ENCODE data around the gene COL4A4. TPM values are rescaled to one million over a fixed set of nuclear protein-coding genes. Genes with fewer than 3 reads are reported as not detected.

COL4A4 gene
- total and polyA plus RNA-seq, 2 donors, result 1.6 to 1.7 TPM

DNA sequence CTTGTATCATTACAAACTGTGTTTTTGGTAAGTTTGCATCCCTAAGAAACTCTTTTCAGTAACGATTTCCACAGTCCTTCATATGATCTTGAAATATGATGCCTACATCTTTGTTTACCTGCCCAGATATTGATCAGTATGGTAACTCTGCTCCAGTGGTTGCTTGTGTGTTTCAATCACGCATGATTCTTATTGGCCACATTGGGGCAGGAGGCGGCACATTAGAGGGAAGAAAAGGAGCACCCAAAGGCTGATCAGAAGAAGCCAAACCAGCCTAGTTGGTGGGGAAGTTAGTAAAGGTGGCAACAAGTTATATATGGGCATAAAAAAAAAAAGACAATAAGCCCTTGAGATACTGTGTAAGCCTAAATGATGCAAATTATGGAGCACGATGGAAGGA, 169.2 kb downstream of the COL4A4 start:
- H3K27ac ChIP-seq (ENCODE audit: low read depth in 1 of 2, low read length in 1 of 2), result no peak overlapping the region
- 94% methylated on average over 4 of the region's 4 CpGs for WGBS
- H3K4me1 ChIP-seq (ENCODE audit: control insufficient read depth in 2 of 2, insufficient read depth in 2 of 2, low read length in 2 of 2), result no peaks in the 10 kb centered on the region
- H3K36me3 ChIP-seq (ENCODE audit: control insufficient read depth in 2 of 2, insufficient read depth in 2 of 2, low read length in 1 of 2), result peaks cover 22 to 49% of the 10 kb centered on the region in 2 donors
- H3K27me3 ChIP-seq (ENCODE audit: control insufficient read depth in 2 of 2, insufficient read depth in 1 of 2, low read length in 1 of 2), result no peaks in the 10 kb centered on the region
- no peak overlapping the region for H3K4me3 ChIP-seq (ENCODE audit: low read length in 2 of 2)
- no peak for DNase-seq (ENCODE audit: low read depth in 6 of 9, low spot score in 9 of 9)
- no peaks in the 10 kb centered on the region for H3K9me3 ChIP-seq (ENCODE audit: control insufficient read depth in 2 of 2, insufficient read depth in 1 of 2, low read length in 1 of 2)

DNA sequence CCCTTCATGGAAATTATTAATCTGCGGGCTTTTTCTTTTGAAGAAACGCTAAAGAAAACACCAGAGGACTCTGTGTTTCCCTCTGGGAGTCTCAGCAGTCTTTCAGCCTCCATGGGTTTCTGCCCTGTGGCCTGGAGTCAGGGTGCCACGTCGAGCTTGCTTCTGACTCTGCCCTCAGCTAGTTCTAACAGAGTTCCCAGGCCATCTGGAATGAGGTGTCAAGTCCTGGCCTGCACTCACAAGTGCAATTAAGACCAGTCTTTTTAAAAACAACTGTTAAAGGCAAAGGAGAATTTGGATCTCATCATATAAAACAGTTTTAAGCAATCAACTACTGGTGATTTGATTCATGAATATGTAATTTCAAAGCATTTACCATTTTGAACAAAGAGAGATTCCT, 170.8 kb downstream of the COL4A4 start:
- Histone ChIP-seq H3K9me3 (ENCODE audit: control insufficient read depth in 2 of 2, insufficient read depth in 1 of 2, low read length in 1 of 2) (no peaks in the 10 kb centered on the region), H3K4me3 (ENCODE audit: low read length in 2 of 2) (no peak overlapping the region), H3K36me3 (ENCODE audit: control insufficient read depth in 2 of 2, insufficient read depth in 2 of 2, low read length in 1 of 2) (peaks cover 15 to 55% of the 10 kb centered on the region in 2 donors), H3K27ac (ENCODE audit: low read depth in 1 of 2, low read length in 1 of 2) (no peak overlapping the region), H3K4me1 (ENCODE audit: control insufficient read depth in 2 of 2, insufficient read depth in 2 of 2, low read length in 2 of 2) (no peaks in the 10 kb centered on the region), H3K27me3 (ENCODE audit: control insufficient read depth in 2 of 2, insufficient read depth in 1 of 2, low read length in 1 of 2) (no peaks in the 10 kb centered on the region)
- 90% methylated on average over 4 of the region's 4 CpGs for WGBS
- DNase-seq (ENCODE audit: low read depth in 6 of 9, low spot score in 9 of 9), result no peak

- Histone ChIP-seq H3K4me3 (ENCODE audit: low read length in 2 of 2) (no peak overlapping the region), H3K27me3 (ENCODE audit: control insufficient read depth in 2 of 2, insufficient read depth in 1 of 2, low read length in 1 of 2) (no peaks in the 10 kb centered on the region), H3K27ac (ENCODE audit: low read depth in 1 of 2, low read length in 1 of 2) (no peak overlapping the region), H3K9me3 (ENCODE audit: control insufficient read depth in 2 of 2, insufficient read depth in 1 of 2, low read length in 1 of 2) (no peaks in the 10 kb centered on the region), H3K36me3 (ENCODE audit: control insufficient read depth in 2 of 2, insufficient read depth in 2 of 2, low read length in 1 of 2) (peaks cover 17 to 55% of the 10 kb centered on the region in 2 donors), H3K4me1 (ENCODE audit: control insufficient read depth in 2 of 2, insufficient read depth in 2 of 2, low read length in 2 of 2) (peaks cover 0 to 7% of the 10 kb centered on the region in 2 donors)
- no peak for DNase-seq (ENCODE audit: low read depth in 6 of 9, low spot score in 9 of 9)
- 96% methylated on average over 2 of the region's 2 CpGs for WGBS
These were observed 172.3 kb downstream of the COL4A4 start for GRCh38 chr2:226991663-226992062.

DNA sequence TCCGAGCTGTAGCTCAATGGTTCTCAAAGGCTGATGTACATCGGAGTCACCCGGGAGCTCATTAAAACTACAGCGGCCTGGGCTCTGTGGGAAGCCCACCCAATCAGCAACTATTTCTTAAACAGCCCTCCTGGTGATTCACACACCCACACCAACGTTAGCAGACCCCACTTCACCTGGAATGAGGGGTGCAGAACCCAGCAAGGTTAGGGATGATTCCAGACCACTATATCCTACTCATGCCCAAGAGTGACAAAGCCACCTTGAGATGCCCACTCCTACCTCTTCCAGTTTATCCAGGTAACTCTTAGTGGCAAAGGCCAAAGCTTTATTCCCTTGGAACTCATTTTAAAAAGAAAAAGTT, 178.4 kb downstream of the COL4A4 start:
- H3K4me3 ChIP-seq (ENCODE audit: low read length in 2 of 2), result no peak overlapping the region
- no peaks in the 10 kb centered on the region for H3K9me3 ChIP-seq (ENCODE audit: control insufficient read depth in 2 of 2, insufficient read depth in 1 of 2, low read length in 1 of 2)
- H3K36me3 ChIP-seq (ENCODE audit: control insufficient read depth in 2 of 2, insufficient read depth in 2 of 2, low read length in 1 of 2), result peaks cover 2 to 16% of the 10 kb centered on the region in 2 donors
- H3K27me3 ChIP-seq (ENCODE audit: control insufficient read depth in 2 of 2, insufficient read depth in 1 of 2, low read length in 1 of 2), result no peaks in the 10 kb centered on the region
- DNase-seq (ENCODE audit: low read depth in 6 of 9, low spot score in 9 of 9), result no peak
- H3K4me1 ChIP-seq (ENCODE audit: control insufficient read depth in 2 of 2, insufficient read depth in 2 of 2, low read length in 2 of 2), result peaks cover 39 to 57% of the 10 kb centered on the region in 2 donors
- H3K27ac ChIP-seq (ENCODE audit: low read depth in 1 of 2, low read length in 1 of 2), result no peak overlapping the region
- 87% methylated on average over 5 of the region's 5 CpGs for WGBS

DNA sequence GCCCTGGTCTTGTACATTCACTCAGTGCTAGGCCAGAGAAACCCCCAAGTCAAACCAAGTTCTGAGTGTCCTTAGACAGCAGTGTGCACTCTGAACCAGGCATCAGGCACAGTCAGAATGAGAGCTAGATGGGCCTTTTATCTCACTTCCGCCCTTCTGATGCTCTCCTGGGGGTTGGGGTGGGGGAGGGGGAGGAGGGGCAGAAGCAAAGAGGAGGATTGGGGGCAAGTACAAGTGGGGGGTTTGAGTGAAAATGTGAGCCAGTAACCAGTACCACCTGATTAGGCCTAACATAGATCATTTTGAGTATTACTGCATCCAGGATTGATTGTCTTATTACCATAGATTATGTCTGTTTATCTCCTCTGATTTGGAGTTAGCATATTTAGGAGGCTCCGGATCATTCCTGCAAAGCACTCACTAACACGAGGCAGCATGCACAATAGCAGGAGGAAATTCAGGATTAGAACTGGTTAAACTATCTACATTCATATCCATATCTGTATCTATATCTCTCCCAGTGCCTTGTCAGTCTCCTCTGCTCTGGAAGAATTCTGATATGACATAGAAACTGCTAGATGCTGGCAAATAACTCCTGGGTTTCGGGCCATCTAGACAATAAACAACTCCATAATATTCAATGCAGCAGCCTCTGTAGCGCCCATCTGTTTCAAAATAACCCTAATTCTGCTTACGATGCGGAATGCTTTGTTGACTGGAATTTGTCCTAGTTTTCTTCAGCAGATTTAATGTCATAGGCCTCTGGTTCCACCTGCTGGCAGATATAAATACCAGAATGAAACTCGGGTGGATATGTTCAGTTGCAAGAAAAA, 179.0 kb downstream of the COL4A4 start:
- H3K27ac ChIP-seq (ENCODE audit: low read depth in 1 of 2, low read length in 1 of 2), result peak overlapping the region; percentile 93 to 99
- no peaks in the 10 kb centered on the region for H3K27me3 ChIP-seq (ENCODE audit: control insufficient read depth in 2 of 2, insufficient read depth in 1 of 2, low read length in 1 of 2)
- H3K4me3 ChIP-seq (ENCODE audit: low read length in 2 of 2), result peak overlapping the region; percentile 9 to 30
- H3K4me1 ChIP-seq (ENCODE audit: control insufficient read depth in 2 of 2, insufficient read depth in 2 of 2, low read length in 2 of 2), result peaks cover 44 to 62% of the 10 kb centered on the region in 2 donors
- H3K9me3 ChIP-seq (ENCODE audit: control insufficient read depth in 2 of 2, insufficient read depth in 1 of 2, low read length in 1 of 2), result no peaks in the 10 kb centered on the region
- H3K36me3 ChIP-seq (ENCODE audit: control insufficient read depth in 2 of 2, insufficient read depth in 2 of 2, low read length in 1 of 2), result peaks cover 2 to 14% of the 10 kb centered on the region in 2 donors
- DNase-seq (ENCODE audit: low read depth in 6 of 9, low spot score in 9 of 9), result peak in 7 of 9 donors; percentile 61 to 93 (median 82)
- 51% methylated on average over 8 of the region's 8 CpGs for WGBS

DNA sequence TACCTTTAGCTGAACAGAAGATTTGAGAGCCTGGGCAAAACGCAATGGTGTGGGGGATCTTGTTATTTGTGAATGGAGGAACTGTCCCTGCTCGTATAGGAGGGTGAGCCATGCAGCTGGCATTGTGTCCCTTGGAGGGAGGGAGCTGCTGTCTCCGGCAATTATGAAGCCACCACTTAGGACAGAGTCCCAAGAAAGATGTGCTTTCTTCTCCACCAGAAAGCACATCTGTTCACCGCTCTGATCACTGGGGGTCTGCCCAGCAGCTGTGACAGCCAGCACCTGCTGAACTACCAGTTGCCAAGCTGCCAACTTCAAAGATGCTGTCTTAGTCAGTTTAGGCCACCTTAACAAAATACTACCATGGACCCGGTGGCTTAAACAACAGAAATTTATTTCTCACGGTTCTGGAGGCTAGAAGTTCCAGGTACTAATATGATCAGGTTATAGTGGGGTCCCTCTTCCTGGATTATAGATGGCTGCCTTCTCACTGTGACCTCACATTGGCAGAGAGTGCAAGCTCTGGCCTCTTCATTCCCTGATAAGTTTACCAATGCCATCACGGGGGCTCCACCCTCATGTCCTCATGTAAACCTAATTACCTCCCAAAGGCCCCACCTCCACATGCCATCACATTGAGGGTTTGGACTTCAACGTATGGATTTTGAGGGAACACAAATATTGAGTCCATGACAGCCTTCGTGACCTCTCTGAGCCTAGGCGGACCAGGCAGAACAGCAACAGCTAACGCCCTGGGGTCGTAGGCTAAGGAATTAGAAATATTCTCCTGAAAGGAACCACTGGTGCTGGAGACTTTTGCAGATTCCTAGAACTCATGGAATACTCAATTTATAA, 179.9 kb downstream of the COL4A4 start:
- Histone ChIP-seq H3K27me3 (ENCODE audit: control insufficient read depth in 2 of 2, insufficient read depth in 1 of 2, low read length in 1 of 2) (no peaks in the 10 kb centered on the region), H3K4me3 (ENCODE audit: low read length in 2 of 2) (peak overlapping the region; percentile 9 to 30), H3K9me3 (ENCODE audit: control insufficient read depth in 2 of 2, insufficient read depth in 1 of 2, low read length in 1 of 2) (no peaks in the 10 kb centered on the region), H3K4me1 (ENCODE audit: control insufficient read depth in 2 of 2, insufficient read depth in 2 of 2, low read length in 2 of 2) (peaks cover 53 to 71% of the 10 kb centered on the region in 2 donors), H3K27ac (ENCODE audit: low read depth in 1 of 2, low read length in 1 of 2) (peak overlapping the region; percentile 93 to 99), H3K36me3 (ENCODE audit: control insufficient read depth in 2 of 2, insufficient read depth in 2 of 2, low read length in 1 of 2) (peaks cover 2 to 12% of the 10 kb centered on the region in 2 donors)
- DNase-seq (ENCODE audit: low read depth in 6 of 9, low spot score in 9 of 9), result peak in 6 of 9 donors; percentile 58 to 91 (median 78)
- WGBS, result 41% methylated on average over 12 of the region's 12 CpGs

DNA sequence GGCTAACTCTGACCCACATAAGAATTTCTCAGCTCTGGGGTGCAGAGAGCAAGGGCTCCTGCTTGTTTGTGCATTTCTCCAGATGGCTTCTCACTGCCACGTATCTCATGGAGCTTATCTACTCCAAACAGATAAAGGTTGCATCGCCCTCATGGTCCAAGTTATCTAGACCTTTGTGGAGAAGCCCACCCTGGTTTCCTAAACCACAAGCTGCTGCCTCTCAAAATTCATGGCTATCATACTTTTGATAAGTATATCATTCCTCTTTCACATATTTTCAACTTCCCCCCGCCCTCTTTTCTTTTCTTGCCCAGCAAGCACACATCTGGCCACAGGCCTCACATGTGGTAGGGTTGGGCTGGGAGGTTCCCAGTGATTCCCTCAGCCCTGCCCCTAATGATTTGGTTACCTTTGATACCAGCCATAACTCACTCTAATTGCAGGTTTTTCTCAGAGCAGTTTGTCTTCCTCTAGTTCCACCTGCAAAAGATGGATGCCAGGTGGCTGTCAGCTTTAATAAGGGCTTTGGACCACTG, 182.1 kb downstream of the COL4A4 start:
- WGBS, result 13% methylated on average over 3 of the region's 3 CpGs
- no peaks in the 10 kb centered on the region for H3K27me3 ChIP-seq (ENCODE audit: control insufficient read depth in 2 of 2, insufficient read depth in 1 of 2, low read length in 1 of 2)

GRCh38 chr2:226979004-226979403, 185.0 kb downstream of the COL4A4 start:
- no peak for DNase-seq (ENCODE audit: low read depth in 6 of 9, low spot score in 9 of 9)
- 95% methylated on average over 4 of the region's 4 CpGs for WGBS
- H3K9me3 ChIP-seq (ENCODE audit: control insufficient read depth in 2 of 2, insufficient read depth in 1 of 2, low read length in 1 of 2), result no peaks in the 10 kb centered on the region
- no peaks in the 10 kb centered on the region for H3K27me3 ChIP-seq (ENCODE audit: control insufficient read depth in 2 of 2, insufficient read depth in 1 of 2, low read length in 1 of 2)
- H3K4me1 ChIP-seq (ENCODE audit: control insufficient read depth in 2 of 2, insufficient read depth in 2 of 2, low read length in 2 of 2), result peaks cover 80 to 94% of the 10 kb centered on the region in 2 donors
- H3K36me3 ChIP-seq (ENCODE audit: control insufficient read depth in 2 of 2, insufficient read depth in 2 of 2, low read length in 1 of 2), result peaks cover 0 to 14% of the 10 kb centered on the region in 2 donors
- no peak overlapping the region for H3K4me3 ChIP-seq (ENCODE audit: low read length in 2 of 2)
- H3K27ac ChIP-seq (ENCODE audit: low read depth in 1 of 2, low read length in 1 of 2), result peak overlapping the region; percentile 36 to 98

More for the DNA sequence above, 182.1 kb downstream of the COL4A4 start:
- Histone ChIP-seq H3K4me3 (ENCODE audit: low read length in 2 of 2) (no peak overlapping the region), H3K27ac (ENCODE audit: low read depth in 1 of 2, low read length in 1 of 2) (peak overlapping the region; percentile 22 to 99), H3K4me1 (ENCODE audit: control insufficient read depth in 2 of 2, insufficient read depth in 2 of 2, low read length in 2 of 2) (peaks cover 70 to 84% of the 10 kb centered on the region in 2 donors), H3K9me3 (ENCODE audit: control insufficient read depth in 2 of 2, insufficient read depth in 1 of 2, low read length in 1 of 2) (no peaks in the 10 kb centered on the region), H3K36me3 (ENCODE audit: control insufficient read depth in 2 of 2, insufficient read depth in 2 of 2, low read length in 1 of 2) (peaks cover 0 to 7% of the 10 kb centered on the region in 2 donors)
- DNase-seq (ENCODE audit: low read depth in 6 of 9, low spot score in 9 of 9), result peak in 1 of 9 donors; percentile 67

All from thymus (tissue), 11 donors.